HL-60 (cell line): ENCODE measurements around the gene SLC17A9.

Experiments
- DNase-seq, 2 experiments: peaks; one replicate each; pipeline ENCODE4 v3.0.0-alpha.2; 2010 to 2020; ENCODE audit warnings: low read depth in 1 of 2, low spot score in 1 of 2
- H3K27ac ChIP-seq: fragments of 250-450 bp; sonication (Bioruptor Pico); replicated peaks from 2 replicates; pipeline ENCODE4 v1.5.1; 2020; ENCODE audit warnings: mild to moderate bottlenecking, moderate library complexity
- H3K27me3 ChIP-seq: fragments of 250-450 bp; sonication (Bioruptor Pico); 2 replicates; pipeline ENCODE4 v1.5.1; 2021; ENCODE audit warnings: mild to moderate bottlenecking, moderate library complexity; ENCODE audit not compliant: insufficient read depth, poor library complexity, severe bottlenecking
- H3K4me3 ChIP-seq: replicated peaks from 2 replicates; pipeline ENCODE4 v1.5.1; 2011; ENCODE audit warnings: mild to moderate bottlenecking, control low read depth, low read length; ENCODE audit not compliant: insufficient read depth
- GABPA ChIP-seq: IDR thresholded peaks from 2 replicates; pipeline ENCODE4 v1.6.1; 2012; ENCODE audit warnings: low read depth
- POLR2AphosphoS5 ChIP-seq: IDR thresholded peaks from 2 replicates; pipeline ENCODE4 v1.6.1; 2012; ENCODE audit warnings: low read depth
- SPI1 ChIP-seq: IDR thresholded peaks from 2 replicates; pipeline ENCODE4 v1.6.1; 2012; ENCODE audit warnings: low read depth, mild to moderate bottlenecking, borderline replicate concordance
- TF ChIP-seq, protein P1 (sequence below): IDR thresholded peaks from 2 replicates; pipeline ENCODE4 v1.6.1; 2012; ENCODE audit warnings: low read depth; ENCODE audit not compliant: insufficient replicate concordance
- TF ChIP-seq, protein P2 (sequence below): IDR thresholded peaks from one replicate; pipeline ENCODE4 v1.5.1; 2011; ENCODE audit warnings: low read length, control low read depth, inconsistent platforms; ENCODE audit not compliant: insufficient read depth

SLC17A9 gene

DNA sequence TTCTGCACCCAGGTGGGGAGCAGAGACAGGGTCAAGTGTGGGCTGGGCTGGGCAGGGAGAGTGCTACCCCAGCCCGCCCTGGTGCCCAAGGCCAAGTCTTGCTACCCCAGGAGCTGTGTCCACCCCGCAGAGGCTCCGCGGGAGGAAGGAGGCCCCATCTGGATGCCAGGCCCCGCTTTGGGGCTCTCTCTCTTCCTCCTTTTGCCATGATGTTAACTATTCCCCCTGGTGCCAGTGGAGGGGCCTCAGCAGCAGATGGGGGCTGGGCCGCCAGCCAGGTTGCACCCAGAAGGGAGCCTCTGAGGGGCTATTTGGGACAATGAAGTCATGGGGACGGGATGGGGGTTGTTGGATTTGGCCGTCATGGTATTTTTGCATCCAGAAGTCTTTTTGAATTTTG is 9.3 kb downstream of the SLC17A9 start:
- Histone ChIP-seq H3K27me3 (no peaks in the 10 kb centered on the region), H3K4me3 (no peak overlapping the region), H3K27ac (no peak overlapping the region)
- no peak for DNase-seq
- TF ChIP-seq SPI1 (no peak), POLR2AphosphoS5 (no peak), GABPA (no peak)
- TF ChIP-seq, protein P1, sequence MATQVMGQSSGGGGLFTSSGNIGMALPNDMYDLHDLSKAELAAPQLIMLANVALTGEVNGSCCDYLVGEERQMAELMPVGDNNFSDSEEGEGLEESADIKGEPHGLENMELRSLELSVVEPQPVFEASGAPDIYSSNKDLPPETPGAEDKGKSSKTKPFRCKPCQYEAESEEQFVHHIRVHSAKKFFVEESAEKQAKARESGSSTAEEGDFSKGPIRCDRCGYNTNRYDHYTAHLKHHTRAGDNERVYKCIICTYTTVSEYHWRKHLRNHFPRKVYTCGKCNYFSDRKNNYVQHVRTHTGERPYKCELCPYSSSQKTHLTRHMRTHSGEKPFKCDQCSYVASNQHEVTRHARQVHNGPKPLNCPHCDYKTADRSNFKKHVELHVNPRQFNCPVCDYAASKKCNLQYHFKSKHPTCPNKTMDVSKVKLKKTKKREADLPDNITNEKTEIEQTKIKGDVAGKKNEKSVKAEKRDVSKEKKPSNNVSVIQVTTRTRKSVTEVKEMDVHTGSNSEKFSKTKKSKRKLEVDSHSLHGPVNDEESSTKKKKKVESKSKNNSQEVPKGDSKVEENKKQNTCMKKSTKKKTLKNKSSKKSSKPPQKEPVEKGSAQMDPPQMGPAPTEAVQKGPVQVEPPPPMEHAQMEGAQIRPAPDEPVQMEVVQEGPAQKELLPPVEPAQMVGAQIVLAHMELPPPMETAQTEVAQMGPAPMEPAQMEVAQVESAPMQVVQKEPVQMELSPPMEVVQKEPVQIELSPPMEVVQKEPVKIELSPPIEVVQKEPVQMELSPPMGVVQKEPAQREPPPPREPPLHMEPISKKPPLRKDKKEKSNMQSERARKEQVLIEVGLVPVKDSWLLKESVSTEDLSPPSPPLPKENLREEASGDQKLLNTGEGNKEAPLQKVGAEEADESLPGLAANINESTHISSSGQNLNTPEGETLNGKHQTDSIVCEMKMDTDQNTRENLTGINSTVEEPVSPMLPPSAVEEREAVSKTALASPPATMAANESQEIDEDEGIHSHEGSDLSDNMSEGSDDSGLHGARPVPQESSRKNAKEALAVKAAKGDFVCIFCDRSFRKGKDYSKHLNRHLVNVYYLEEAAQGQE = no peak
- TF ChIP-seq, protein P2, sequence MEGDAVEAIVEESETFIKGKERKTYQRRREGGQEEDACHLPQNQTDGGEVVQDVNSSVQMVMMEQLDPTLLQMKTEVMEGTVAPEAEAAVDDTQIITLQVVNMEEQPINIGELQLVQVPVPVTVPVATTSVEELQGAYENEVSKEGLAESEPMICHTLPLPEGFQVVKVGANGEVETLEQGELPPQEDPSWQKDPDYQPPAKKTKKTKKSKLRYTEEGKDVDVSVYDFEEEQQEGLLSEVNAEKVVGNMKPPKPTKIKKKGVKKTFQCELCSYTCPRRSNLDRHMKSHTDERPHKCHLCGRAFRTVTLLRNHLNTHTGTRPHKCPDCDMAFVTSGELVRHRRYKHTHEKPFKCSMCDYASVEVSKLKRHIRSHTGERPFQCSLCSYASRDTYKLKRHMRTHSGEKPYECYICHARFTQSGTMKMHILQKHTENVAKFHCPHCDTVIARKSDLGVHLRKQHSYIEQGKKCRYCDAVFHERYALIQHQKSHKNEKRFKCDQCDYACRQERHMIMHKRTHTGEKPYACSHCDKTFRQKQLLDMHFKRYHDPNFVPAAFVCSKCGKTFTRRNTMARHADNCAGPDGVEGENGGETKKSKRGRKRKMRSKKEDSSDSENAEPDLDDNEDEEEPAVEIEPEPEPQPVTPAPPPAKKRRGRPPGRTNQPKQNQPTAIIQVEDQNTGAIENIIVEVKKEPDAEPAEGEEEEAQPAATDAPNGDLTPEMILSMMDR = no peak

DNA sequence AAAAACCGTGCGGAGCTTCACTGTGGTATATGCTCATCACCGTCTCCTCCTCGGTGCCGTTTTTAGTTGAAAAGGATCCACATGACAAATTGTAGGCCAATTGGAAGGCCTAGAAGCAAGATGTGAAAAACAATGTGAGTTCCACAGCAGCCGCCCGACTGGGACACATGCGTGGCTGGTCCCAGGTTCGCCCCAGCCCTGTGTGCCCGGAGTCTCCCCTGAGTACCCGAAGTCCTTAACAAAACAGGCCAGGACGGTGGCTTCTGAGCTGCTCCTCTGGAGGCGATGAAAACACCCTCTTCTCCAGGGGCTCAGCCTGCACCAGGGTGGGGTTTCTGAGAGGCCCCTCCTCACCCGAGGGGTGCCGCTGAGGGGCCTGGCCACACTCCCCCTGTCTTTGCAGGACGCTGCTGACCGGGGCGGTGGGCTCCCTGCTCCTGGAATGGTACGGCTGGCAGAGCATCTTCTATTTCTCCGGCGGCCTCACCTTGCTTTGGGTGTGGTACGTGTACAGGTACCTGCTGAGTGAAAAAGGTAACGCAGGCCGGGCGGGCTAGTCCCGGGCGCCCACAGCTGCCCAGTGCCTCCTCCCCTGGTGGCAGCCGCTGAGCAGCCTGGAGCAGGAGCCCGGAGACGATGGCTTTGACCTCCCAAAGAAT is 9.8 kb downstream of the SLC17A9 start:
- Histone ChIP-seq H3K27me3 (no peaks in the 10 kb centered on the region), H3K4me3 (no peak overlapping the region), H3K27ac (no peak overlapping the region)
- TF ChIP-seq, protein P2 = no peak
- TF ChIP-seq SPI1 (no peak), POLR2AphosphoS5 (no peak), GABPA (no peak)
- TF ChIP-seq, protein P1 = no peak
- no peak for DNase-seq

DNA sequence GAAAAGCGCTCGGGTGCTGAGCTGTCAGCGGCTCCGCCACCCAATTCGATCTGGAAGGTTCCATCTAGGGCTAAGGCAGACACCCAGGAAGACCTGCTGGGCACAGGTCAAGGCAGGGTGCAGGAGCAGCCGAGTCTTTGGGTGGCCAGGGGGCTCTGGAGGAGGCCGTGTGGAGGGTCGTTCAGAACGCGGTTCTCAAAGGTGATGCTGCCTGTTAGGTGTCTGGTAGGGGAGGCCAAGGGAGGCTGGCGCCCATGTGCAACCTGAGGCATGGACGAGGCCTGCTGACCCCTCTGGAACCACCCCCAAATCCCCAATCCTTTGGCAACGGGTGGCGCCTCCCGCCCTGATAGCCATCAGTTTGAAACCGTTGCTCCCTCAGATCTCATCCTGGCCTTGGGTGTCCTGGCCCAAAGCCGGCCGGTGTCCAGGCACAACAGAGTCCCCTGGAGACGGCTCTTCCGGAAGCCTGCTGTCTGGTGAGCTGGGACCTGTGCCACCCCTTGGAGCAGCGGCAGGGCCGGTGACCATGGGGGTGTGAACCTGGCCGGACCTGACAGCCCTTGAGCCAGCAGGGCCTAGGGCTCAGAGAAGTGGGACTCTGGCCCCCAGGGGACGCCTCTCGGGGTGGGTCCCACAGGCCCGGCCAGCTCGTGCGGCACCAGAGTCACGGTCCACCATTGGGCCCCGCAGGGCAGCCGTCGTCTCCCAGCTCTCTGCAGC is 10.5 kb downstream of the SLC17A9 start:
- H3K4me3 ChIP-seq = no peak overlapping the region
- TF ChIP-seq GABPA (no peak), SPI1 (no peak), POLR2AphosphoS5 (no peak)
- TF ChIP-seq, protein P2 = no peak
- TF ChIP-seq, protein P1 = no peak
- H3K27me3 ChIP-seq = no peaks in the 10 kb centered on the region
- no peak for DNase-seq
- H3K27ac ChIP-seq = no peak overlapping the region
